Progenitor cell of endocrine pancreas (in vitro differentiated cells): Measurements from ENCODE around the gene VPREB3. TPM values are rescaled to one million over a fixed set of nuclear protein-coding genes. Genes with fewer than 3 reads are reported as not detected.

ENCODE experiments used
- DNase-seq: peaks from one replicate; pipeline ENCODE4 v3.0.0; 2021; ENCODE audit warnings: low spot score; ENCODE audit not compliant: unreplicated experiment
- H3K27ac Mint-ChIP-seq: 2 replicates; pipeline ENCODE4 v1.8.0; 2021; ENCODE audit warnings: mild to moderate bottlenecking, moderate library complexity, mixed read lengths
- H3K27me3 Mint-ChIP-seq: 2 replicates; pipeline ENCODE4 v1.8.0; 2021; ENCODE audit warnings: mixed read lengths
- H3K36me3 Mint-ChIP-seq: 2 replicates; pipeline ENCODE4 v1.8.0; 2022; ENCODE audit warnings: mixed read lengths; ENCODE audit not compliant: insufficient read depth
- H3K4me1 Mint-ChIP-seq: 2 replicates; pipeline ENCODE4 v1.8.0; 2021; ENCODE audit warnings: low read depth, mixed read lengths
- H3K4me3 Mint-ChIP-seq: 2 replicates; pipeline ENCODE4 v1.8.0; 2021; ENCODE audit warnings: low read depth, mild to moderate bottlenecking, moderate library complexity, mixed read lengths
- H3K9me3 Mint-ChIP-seq: 2 replicates; pipeline ENCODE4 v1.8.0; 2021; ENCODE audit warnings: low read depth, mixed read lengths
- CTCF ChIP-seq: fragments of 200-600 bp; sonication (generic); IDR thresholded peaks from one replicate; pipeline ENCODE4 v1.5.0; 2021; ENCODE audit warnings: antibody characterized with exemption, mild to moderate bottlenecking; ENCODE audit not compliant: unreplicated experiment
- total RNA-seq: library from RNA; stranded (reverse); gene quantifications from 2 replicates; pipeline ENCODE4 v1.2.1, GENCODE V29; 2021

VPREB3 gene
- total RNA-seq, 1 donor from 2014 or later: not detected

- DNase-seq: no peak
- H3K27me3 Mint-ChIP-seq: no peaks in the 10 kb centered on the region
- no peak overlapping the region for H3K4me3 Mint-ChIP-seq
- H3K27ac Mint-ChIP-seq: no peak overlapping the region
- no peaks in the 10 kb centered on the region for H3K9me3 Mint-ChIP-seq
- H3K4me1 Mint-ChIP-seq: peaks cover 8% of the 10 kb centered on the region
- TF ChIP-seq CTCF: no peak
- no peaks in the 10 kb centered on the region for H3K36me3 Mint-ChIP-seq
Observed at GRCh38 chr22:23782252-23782651, 28.0 kb upstream of the VPREB3 start.

- no peak for TF ChIP-seq CTCF
- H3K36me3 Mint-ChIP-seq: no peaks in the 10 kb centered on the region
- no peak overlapping the region for H3K27ac Mint-ChIP-seq
- no peak overlapping the region for H3K4me3 Mint-ChIP-seq
- no peaks in the 10 kb centered on the region for H3K27me3 Mint-ChIP-seq
- peaks cover 8% of the 10 kb centered on the region for H3K4me1 Mint-ChIP-seq
- DNase-seq: no peak
- H3K9me3 Mint-ChIP-seq: no peaks in the 10 kb centered on the region
Observed at GRCh38 chr22:23781511-23782183, 27.4 kb upstream of the VPREB3 start.

- Mint-ChIP-seq H3K4me3 (no peak overlapping the region), H3K27ac (no peak overlapping the region)
Observed at GRCh38 chr22:23781065-23781464, 26.8 kb upstream of the VPREB3 start.

GRCh38 chr22:23780146-23780748 lies 26.0 kb upstream of the VPREB3 start:
- Mint-ChIP-seq H3K27me3 (no peaks in the 10 kb centered on the region), H3K4me1 (peaks cover 4% of the 10 kb centered on the region), H3K4me3 (no peak overlapping the region), H3K27ac (no peak overlapping the region), H3K9me3 (no peaks in the 10 kb centered on the region), H3K36me3 (no peaks in the 10 kb centered on the region)
- DNase-seq: no peak
- no peak for TF ChIP-seq CTCF

More at GRCh38 chr22:23781065-23781464, 26.8 kb upstream of the VPREB3 start:
- DNase-seq: no peak
- Mint-ChIP-seq H3K4me1 (peaks cover 4% of the 10 kb centered on the region), H3K27me3 (no peaks in the 10 kb centered on the region), H3K9me3 (no peaks in the 10 kb centered on the region), H3K36me3 (no peaks in the 10 kb centered on the region)
- no peak for TF ChIP-seq CTCF

- Mint-ChIP-seq H3K4me3 (no peak overlapping the region), H3K27ac (no peak overlapping the region), H3K4me1 (peaks cover 6% of the 10 kb centered on the region), H3K9me3 (no peaks in the 10 kb centered on the region), H3K36me3 (no peaks in the 10 kb centered on the region), H3K27me3 (no peaks in the 10 kb centered on the region)
- DNase-seq: no peak
- no peak for TF ChIP-seq CTCF
Observed at GRCh38 chr22:23779731-23780130, 25.5 kb upstream of the VPREB3 start.
